Measurements from ENCODE around the gene MAP3K7. TPM values are rescaled to one million over a fixed set of nuclear protein-coding genes. Genes with fewer than 3 reads are reported as not detected.
A peak's percentile ranks its signal among the peaks of the same experiment; 100 is the strongest.

Gene MAP3K7
- total and polyA plus RNA-seq, 4 donors, result 5.5 to 17.2 (median 11.5) TPM

GRCh38 chr6:90574610-90575009, 12.3 kb downstream of the MAP3K7 start:
- no peak for DNase-seq (ENCODE audit: low spot score)

GRCh38 chr6:90573624-90574023, 13.2 kb downstream of the MAP3K7 start:
- H3K4me3 ChIP-seq (ENCODE audit: low read depth in 1 of 3, low read length in 3 of 3), result no peak overlapping the region
- H3K27ac ChIP-seq (ENCODE audit: low read depth in 1 of 2, low read length in 2 of 2), result no peak overlapping the region
- no peak overlapping the region for H3K9ac ChIP-seq (ENCODE audit: low read depth in 1 of 2, low read length in 2 of 2)
- TF ChIP-seq YY1 (IDR thresholded peaks at IDR 0.05) (no peak), TAF1 (conservative IDR thresholded peaks at IDR 0.05) (no peak), JUND (IDR thresholded peaks at IDR 0.05) (no peak), RAD21 (IDR thresholded peaks at IDR 0.05) (no peak), FOXA2 (IDR thresholded peaks at IDR 0.05) (no peak)
- H3K4me1 ChIP-seq (ENCODE audit: control insufficient read depth in 4 of 4, insufficient read depth in 4 of 4, low read length in 3 of 4), result peaks cover 0 to 1% (median 0%) of the 10 kb centered on the region in 4 donors
- peaks cover 0 to 2% (median 0%) of the 10 kb centered on the region in 4 donors for H3K36me3 ChIP-seq (ENCODE audit: control insufficient read depth in 4 of 4, insufficient read depth in 3 of 4, low read depth in 1 of 4, low read length in 3 of 4)
- 82% methylated on average over 1 of the region's 1 CpG for WGBS
- DNase-seq (ENCODE audit: low spot score), result no peak
- H3K9me3 ChIP-seq (ENCODE audit: control insufficient read depth in 4 of 4, low read length in 3 of 4), result no peaks in the 10 kb centered on the region
- no peaks in the 10 kb centered on the region for H3K27me3 ChIP-seq (ENCODE audit: control insufficient read depth in 4 of 4, insufficient read depth in 4 of 4, low read length in 3 of 4)

More at GRCh38 chr6:90574610-90575009, 12.3 kb downstream of the MAP3K7 start:
- no peaks in the 10 kb centered on the region for H3K27me3 ChIP-seq (ENCODE audit: control insufficient read depth in 4 of 4, insufficient read depth in 4 of 4, low read length in 3 of 4)
- no peaks in the 10 kb centered on the region for H3K9me3 ChIP-seq (ENCODE audit: control insufficient read depth in 4 of 4, low read length in 3 of 4)
- H3K27ac ChIP-seq (ENCODE audit: low read depth in 1 of 2, low read length in 2 of 2), result no peak overlapping the region
- no peak overlapping the region for H3K4me3 ChIP-seq (ENCODE audit: low read depth in 1 of 3, low read length in 3 of 3)
- TF ChIP-seq FOXA1 (IDR thresholded peaks at IDR 0.05) (no peak), RAD21 (IDR thresholded peaks at IDR 0.05) (peak; percentile 22 to 29)
- no peaks in the 10 kb centered on the region for H3K4me1 ChIP-seq (ENCODE audit: control insufficient read depth in 4 of 4, insufficient read depth in 4 of 4, low read length in 3 of 4)
- H3K36me3 ChIP-seq (ENCODE audit: control insufficient read depth in 4 of 4, insufficient read depth in 3 of 4, low read depth in 1 of 4, low read length in 3 of 4), result peaks cover 0 to 2% (median 0%) of the 10 kb centered on the region in 4 donors
- H3K9ac ChIP-seq (ENCODE audit: low read depth in 1 of 2, low read length in 2 of 2), result no peak overlapping the region
- WGBS, result 76% methylated on average over 2 of the region's 2 CpGs

- Histone ChIP-seq H3K9me3 (ENCODE audit: control insufficient read depth in 4 of 4, low read length in 3 of 4) (no peaks in the 10 kb centered on the region), H3K36me3 (ENCODE audit: control insufficient read depth in 4 of 4, insufficient read depth in 3 of 4, low read depth in 1 of 4, low read length in 3 of 4) (peaks cover 0 to 2% (median under 1%) of the 10 kb centered on the region in 4 donors), H3K9ac (ENCODE audit: low read depth in 1 of 2, low read length in 2 of 2) (no peak overlapping the region), H3K4me1 (ENCODE audit: control insufficient read depth in 4 of 4, insufficient read depth in 4 of 4, low read length in 3 of 4) (peaks cover 0 to 1% (median 0%) of the 10 kb centered on the region in 4 donors), H3K27ac (ENCODE audit: low read depth in 1 of 2, low read length in 2 of 2) (no peak overlapping the region), H3K4me3 (ENCODE audit: low read depth in 1 of 3, low read length in 3 of 3) (no peak overlapping the region), H3K27me3 (ENCODE audit: control insufficient read depth in 4 of 4, insufficient read depth in 4 of 4, low read length in 3 of 4) (no peaks in the 10 kb centered on the region)
- no peak for DNase-seq (ENCODE audit: low spot score)
- 93% methylated on average over 2 of the region's 2 CpGs for WGBS
- TF ChIP-seq CTCF (IDR thresholded peaks at IDR 0.05; ENCODE audit: low read depth, low read length, missing input control) (no peak), TAF1 (conservative IDR thresholded peaks at IDR 0.05) (no peak), MAX (IDR thresholded peaks at IDR 0.05) (no peak), RAD21 (IDR thresholded peaks at IDR 0.05) (no peak), EGR1 (IDR thresholded peaks at IDR 0.05; ENCODE audit: low read depth in 2 of 2) (no peak), SP1 (IDR thresholded peaks at IDR 0.05) (no peak), HNF4G (IDR thresholded peaks at IDR 0.05) (no peak), HNF4A (conservative IDR thresholded peaks at IDR 0.05) (no peak), FOXA1 (IDR thresholded peaks at IDR 0.05) (no peak), YY1 (IDR thresholded peaks at IDR 0.05) (no peak), REST (IDR thresholded peaks at IDR 0.05) (no peak)
These were observed 14.0 kb downstream of the MAP3K7 start for GRCh38 chr6:90572856-90573255.

All from liver (tissue), 9 donors.